Loucy (cell line): ENCODE results near the gene CH25H.

Experiments used
- EZH2phosphoT487 ChIP-seq: fragments of 200-600 bp; IDR thresholded peaks from 2 replicates; pipeline ENCODE4 v1.6.1; 2018; ENCODE audit warnings: antibody characterized with exemption, mild to moderate bottlenecking, moderate library complexity, borderline replicate concordance
- TF ChIP-seq, protein P1 (sequence below): fragments of 200-600 bp; sonication (generic); conservative IDR thresholded peaks from 2 replicates; pipeline ENCODE4 v1.5.1; 2014; ENCODE audit warnings: mild to moderate bottlenecking, antibody characterized with exemption, low read length

DNA sequence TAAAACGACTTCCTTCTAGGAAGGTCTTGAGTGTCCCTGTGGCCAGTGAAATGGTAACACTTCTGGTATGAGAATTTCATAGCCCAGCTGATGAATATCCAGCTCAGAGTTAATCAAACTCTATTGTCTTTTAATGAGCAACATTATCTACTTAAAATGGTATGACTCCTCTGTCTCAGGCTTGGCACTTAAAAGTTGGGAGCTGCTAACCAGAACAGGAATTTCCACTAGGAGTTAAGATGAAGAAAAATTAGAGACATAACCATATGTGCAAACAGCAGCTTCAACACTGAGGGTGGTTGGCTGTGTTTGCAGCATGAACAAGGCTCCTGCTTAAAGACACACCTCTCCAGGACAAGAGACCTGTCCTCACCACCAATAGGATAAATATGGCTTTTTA lies 46.8 kb downstream of the CH25H start:
- TF ChIP-seq, protein P1, sequence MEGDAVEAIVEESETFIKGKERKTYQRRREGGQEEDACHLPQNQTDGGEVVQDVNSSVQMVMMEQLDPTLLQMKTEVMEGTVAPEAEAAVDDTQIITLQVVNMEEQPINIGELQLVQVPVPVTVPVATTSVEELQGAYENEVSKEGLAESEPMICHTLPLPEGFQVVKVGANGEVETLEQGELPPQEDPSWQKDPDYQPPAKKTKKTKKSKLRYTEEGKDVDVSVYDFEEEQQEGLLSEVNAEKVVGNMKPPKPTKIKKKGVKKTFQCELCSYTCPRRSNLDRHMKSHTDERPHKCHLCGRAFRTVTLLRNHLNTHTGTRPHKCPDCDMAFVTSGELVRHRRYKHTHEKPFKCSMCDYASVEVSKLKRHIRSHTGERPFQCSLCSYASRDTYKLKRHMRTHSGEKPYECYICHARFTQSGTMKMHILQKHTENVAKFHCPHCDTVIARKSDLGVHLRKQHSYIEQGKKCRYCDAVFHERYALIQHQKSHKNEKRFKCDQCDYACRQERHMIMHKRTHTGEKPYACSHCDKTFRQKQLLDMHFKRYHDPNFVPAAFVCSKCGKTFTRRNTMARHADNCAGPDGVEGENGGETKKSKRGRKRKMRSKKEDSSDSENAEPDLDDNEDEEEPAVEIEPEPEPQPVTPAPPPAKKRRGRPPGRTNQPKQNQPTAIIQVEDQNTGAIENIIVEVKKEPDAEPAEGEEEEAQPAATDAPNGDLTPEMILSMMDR: no peak
- TF ChIP-seq EZH2phosphoT487: no peak
